GM12872 (cell line): Measurements from ENCODE around the gene DAZL.

Experiments used
- TF ChIP-seq, protein P1 (sequence below): IDR thresholded peaks from 3 replicates; pipeline ENCODE4 v1.5.1; 2011; ENCODE audit warnings: low read depth, mild to moderate bottlenecking, low read length, moderate library complexity; ENCODE audit not compliant: insufficient read depth

DAZL gene

DNA sequence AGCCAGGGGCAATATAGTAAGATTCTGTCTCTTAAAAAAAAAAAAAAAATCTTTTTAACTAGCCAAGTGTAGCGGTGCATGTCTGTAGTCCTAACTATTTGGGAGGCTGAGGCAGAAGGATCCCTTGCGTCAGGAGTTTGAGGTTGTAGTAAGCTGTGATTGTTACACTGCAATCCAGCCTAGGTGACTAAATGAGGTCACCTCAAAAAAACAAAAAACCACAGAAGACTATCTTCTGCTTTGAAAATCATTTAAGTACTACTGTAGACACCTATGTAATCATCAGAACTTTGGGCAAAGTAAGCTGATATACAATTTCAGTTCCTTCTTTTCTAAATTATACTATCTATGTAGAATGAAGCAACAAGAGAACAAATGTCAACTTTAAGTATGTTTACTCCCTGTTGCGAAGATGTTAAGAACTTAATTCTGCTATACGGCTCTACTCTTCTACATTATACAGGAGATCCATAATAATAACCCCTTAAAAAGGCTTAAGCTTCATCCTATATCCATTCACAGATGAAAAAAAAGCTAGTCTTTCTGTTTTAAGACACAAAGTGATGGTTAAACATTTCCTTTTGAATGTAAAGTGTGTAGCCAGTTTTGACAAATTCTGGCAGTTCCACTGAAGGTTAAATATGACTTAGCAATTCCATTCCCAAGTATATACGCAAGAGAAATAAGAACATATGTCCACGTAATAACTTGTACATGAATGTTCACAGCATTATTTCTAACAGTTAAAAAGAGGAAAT is 15.2 kb downstream of the DAZL start:
- TF ChIP-seq, protein P1, sequence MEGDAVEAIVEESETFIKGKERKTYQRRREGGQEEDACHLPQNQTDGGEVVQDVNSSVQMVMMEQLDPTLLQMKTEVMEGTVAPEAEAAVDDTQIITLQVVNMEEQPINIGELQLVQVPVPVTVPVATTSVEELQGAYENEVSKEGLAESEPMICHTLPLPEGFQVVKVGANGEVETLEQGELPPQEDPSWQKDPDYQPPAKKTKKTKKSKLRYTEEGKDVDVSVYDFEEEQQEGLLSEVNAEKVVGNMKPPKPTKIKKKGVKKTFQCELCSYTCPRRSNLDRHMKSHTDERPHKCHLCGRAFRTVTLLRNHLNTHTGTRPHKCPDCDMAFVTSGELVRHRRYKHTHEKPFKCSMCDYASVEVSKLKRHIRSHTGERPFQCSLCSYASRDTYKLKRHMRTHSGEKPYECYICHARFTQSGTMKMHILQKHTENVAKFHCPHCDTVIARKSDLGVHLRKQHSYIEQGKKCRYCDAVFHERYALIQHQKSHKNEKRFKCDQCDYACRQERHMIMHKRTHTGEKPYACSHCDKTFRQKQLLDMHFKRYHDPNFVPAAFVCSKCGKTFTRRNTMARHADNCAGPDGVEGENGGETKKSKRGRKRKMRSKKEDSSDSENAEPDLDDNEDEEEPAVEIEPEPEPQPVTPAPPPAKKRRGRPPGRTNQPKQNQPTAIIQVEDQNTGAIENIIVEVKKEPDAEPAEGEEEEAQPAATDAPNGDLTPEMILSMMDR: no peak

DNA sequence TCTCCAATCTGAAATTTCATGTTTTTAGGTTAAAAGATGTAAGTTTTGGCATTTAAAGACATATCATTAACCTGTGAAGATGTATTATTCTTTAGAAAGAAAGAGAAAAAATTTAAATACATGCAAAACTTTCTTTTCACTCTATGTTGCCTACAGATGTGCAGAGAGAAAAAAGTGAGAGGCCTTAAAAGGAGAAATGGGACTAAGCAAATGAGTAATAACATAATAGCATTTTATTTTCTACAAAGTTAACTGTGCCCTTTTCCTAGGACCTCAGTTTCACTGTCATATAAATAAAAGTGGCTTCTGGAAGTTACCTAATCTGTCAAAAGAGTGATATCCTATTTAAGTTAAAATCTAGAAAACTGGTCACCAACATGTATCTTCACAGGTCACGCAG is 16.1 kb downstream of the DAZL start:
- TF ChIP-seq, protein P1: no peak

DNA sequence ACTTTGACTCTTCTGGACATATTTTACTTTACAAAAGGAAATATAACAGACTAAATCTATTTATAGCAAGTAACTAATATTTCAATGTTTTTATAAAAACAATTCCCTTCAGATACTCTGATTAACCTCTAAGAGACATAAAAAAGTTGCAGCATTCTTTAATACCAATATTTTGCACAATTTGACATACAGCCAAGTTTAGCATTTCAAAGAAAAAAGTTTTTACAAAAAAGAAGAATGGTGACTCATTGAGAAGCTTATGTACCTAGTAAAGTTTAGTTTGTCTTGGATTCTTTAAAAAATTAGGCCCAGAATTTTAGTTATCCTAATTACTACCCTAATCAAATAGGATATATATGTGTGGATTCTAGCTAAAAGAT is 17.6 kb downstream of the DAZL start:
- TF ChIP-seq, protein P1: no peak

DNA sequence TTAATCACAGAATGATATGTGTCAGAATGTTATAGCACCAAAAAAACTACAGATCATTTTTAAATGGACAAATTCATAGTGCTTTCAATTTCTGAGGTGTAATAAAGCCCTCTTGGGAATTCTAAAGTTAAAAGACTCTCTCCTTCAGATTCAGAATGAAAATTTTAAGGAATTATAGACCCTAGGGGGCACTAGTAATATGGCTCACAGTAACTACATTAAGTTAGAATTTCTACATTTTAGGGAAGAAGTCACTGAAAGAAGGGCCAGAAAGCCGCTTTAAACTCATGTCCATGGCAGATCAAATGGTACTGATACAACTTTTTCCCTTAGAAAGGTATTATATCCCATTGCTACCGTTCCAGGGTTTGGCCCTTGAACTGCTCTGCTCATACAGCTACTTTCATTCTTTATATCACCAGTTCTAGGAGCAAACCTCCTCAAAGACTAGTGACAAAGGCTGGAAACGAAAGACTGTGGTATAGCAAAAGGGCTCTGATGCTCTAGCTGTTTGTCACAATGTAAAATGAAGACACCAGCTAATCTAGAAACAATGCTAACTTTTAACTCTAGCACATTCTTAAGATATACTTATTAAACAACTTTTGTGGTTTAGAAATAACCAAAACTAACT is 18.1 kb downstream of the DAZL start:
- TF ChIP-seq, protein P1: no peak

GRCh38 chr3:16584880-16585279 is 20.3 kb downstream of the DAZL start:
- TF ChIP-seq, protein P1: no peak

DNA sequence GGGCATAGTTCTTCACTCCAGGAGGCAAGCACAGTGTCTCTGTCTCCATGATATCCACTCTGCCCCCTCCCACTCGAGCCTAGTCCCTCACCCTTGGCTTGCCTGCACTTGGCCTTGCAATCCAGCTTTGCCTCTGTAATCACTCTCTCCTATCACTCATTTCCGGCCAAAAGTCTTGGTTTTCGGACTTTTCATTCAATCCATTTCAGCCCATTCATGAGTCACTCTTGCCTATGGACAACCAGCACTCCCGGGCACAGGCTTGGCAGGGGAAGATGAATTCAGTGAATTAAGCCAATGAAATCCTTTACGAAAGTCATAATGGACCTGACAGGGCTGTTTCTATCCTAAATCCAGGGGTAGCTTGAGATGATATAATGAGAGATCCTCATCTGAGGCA is 21.7 kb downstream of the DAZL start:
- TF ChIP-seq, protein P1: no peak

DNA sequence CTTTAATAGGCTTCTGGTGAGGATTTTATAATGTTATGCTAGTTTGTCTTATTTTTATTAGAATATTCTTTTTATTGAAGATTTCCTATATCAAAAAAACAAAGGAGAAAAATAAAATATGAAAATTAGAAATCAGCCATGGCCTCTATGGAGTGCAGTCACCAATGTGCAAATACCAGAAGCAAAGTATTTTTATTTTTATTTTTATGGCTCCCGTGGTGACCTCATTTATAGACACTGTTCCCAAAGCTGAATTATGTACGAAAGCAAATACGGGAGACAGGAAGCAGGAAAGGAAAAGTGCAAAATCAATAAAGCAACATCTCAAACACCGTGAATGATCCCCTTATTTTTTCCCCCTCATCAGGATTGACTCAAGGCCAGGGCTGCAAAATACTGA is 35.1 kb downstream of the DAZL start:
- TF ChIP-seq, protein P1: no peak
